HG02610 (cell line): ENCODE data around the gene LITAF.

Experiments used
- ATAC-seq: cut with Tn5 transposase; IDR thresholded peaks from one replicate; pipeline ENCODE4 v1.9.1; 2021; ENCODE audit warnings: mild to moderate bottlenecking, moderate library complexity; ENCODE audit not compliant: unreplicated experiment

The LITAF gene

DNA sequence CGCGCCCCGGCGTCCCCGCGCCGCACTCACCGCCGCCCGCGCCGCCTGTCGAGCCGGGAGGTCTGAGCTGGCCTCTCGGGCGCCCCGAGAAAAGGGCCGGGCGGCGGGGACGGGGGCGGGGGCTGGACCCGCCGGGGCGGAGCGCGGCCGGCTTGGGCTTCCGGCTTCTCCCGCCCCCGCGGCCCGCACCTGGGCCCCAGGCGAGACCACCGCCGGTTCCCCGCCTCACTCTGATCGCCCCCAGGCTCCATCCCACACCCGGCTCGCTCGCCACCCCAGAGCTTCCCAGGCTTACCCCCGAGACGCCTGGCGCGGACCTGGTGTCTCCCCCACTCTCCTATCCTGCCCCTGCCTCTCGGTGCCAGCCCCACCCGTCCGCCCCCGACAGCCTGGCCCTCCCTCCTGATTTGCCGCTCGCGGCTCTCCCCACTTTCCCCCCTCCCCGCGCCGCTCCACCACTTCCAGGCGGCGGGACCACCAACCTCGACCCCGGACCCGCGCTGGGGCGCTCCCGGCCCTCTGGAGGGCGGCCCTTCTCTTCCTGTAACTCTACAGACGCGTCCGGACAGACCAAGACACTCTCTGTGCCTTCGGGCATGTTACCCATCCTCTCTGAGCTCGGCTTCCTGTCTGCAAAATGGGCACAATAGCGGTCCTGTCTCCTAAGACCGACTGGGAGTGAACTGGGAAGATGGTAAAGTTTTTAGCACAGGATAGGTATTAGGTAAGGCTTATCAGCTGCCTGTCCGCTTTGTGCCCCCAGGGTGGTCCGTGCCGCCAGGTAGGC, at the start of gene LITAF:
TSS of gene LITAF (minus strand) at position 64 of the 787 bp plus-strand sequence. CDS start 30,189 bp downstream, outside the sequence.
- ATAC-seq = peak; percentile 49

DNA sequence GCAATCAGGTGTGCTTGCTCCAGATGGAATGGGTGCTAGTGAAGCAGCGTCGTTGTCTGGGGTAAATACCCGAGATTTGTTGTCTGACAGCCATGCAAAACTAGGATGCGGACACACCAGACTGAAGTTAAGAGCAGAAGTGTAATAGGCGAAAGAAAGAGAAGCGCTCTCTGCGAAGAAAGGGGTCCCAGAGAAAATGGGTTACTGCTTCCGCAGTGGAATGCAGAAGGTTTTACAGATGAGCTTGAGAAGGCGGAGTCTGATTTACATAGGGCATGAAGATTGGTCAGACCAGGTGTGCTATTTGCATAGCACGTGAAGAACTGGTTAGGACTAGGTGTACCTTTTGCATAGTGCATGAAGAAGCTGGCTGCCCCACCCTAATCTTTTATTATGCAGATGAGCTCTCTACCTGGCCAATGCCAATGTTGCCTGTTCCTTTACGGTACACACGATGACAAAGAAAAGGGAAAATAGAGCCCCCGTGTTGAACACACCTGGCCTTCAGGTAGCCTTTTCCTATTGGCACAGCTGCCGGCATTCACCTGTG, 49.5 kb upstream of the LITAF start:
- no peak for ATAC-seq

DNA sequence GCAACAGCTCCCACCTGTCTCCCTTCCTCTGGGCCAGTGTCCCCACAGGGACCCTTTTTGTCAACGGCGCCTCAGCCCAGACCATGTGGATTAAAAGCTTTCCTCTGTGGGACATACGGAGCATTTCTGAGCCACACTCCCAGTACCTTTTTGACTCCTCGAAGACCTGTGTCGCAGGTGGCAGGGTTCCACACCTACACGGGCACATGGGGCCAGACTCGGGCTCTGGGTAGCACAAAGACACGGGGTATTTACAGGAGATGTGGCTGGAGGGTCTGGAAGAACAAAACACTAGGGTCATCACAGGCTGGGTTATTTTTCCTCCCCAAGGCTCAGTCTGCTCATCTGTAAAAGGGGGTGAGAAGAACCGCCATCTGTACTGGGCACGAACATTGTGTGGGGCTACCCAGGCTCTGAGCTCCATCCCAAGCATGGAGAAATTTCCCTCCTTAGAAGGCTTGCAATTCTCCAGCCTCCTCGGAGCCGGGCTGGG, 49.0 kb upstream of the LITAF start:
- no peak for ATAC-seq

DNA sequence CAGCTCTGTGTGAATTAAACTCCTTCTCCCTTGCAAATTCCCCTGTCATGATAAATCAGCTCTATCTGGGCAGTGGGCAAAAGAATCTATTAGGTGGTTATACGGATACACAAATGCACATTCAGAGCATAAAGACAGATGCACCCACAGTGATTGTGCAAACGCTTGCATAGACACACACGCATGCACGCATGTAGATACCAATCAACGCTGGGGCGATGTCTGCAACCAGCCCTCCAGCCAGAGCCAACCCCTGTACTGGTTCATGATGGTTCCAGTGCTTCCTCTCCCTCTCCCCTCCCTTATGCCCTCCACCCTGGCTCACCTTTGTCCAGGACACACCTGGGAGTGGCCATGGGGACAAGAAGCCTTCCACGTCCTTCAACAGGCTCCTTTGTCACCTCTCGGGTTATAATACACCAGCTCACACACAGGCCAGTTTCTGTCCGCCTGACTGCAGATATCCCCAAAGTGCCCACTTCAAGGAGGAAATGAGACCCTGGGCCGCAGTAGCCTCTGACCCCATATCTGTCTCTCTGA, 48.5 kb upstream of the LITAF start:
- ATAC-seq = no peak

DNA sequence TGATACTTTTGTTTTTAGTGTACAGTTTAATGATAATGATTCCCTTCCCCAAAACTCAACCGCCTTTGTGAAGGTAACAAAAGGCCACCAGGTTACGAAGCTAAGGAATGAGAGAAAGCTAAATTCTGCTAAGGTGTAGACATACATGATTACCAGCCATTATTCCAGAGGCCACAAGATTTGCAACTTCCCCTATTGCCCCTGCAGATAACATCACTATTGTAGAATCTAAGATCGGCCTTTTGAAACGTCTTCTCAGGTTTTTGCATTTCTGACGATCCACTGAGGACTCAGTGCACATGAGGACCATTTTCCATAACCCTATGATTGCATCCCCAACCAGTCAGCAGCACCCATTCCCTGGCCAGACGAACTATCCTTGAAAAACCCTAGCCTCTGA, 47.6 kb upstream of the LITAF start:
- ATAC-seq = no peak

DNA sequence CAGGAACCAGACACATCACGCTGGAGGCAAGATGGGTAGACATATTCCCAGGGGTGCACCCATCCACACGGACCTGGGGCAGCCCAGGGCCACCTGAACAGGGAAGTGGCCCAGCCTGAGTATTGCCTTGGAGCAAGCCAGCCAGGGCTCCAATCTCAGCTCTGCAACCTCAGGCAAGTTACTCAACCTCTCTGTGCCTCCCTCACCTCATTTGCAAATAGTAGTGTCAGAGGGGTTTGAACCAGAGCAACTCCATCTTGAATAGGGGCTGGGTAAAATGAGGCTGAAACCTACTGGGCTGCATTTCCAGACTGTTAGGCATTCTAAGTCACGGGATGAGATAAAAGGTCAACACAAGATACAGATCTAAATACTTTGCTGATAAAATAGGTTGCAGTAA, 46.4 kb upstream of the LITAF start:
- ATAC-seq = no peak

DNA sequence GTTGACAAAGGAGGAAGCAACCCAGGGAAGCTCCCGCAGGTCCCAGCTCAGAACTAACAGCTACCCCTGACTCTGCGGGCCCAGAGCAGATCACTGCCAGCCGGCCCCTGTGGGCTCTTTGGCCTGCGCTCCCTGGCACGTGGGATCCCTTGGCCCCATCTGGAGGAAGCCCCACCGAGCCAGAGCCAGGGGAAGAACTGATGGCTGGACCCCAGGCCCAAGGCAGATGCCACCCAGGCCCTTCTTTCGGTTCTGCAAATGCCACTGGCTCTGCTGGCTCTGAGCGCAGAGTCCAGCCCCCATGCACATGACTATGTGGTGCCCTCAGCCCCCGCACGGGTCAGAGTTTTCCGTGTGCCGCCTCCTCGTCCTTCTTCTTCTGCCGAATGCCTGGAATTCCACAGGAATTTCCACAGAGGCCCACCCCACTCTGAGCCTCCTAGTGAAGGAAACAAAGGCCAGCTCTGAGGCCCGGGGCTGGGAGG, 45.8 kb upstream of the LITAF start:
- no peak for ATAC-seq

DNA sequence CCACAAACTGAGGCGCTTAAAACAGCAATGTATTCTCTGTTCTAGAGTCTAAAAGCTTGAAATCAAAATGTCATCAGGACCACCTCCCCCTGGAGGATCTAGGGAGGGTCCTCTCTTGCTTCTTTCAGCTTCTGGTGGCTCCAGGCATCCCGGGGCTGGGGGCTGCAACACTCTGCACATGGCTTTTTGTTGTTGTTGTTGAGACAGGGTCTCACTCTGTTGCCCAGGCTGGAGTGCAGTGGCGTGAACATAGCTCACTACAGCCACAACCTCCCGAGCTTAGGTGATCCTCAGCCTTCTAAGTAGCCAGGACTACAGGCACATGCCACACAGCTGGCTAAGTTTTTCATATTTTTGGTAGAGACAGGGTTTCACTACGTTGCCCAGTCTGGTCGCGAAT, 44.5 kb upstream of the LITAF start:
- ATAC-seq = no peak

DNA sequence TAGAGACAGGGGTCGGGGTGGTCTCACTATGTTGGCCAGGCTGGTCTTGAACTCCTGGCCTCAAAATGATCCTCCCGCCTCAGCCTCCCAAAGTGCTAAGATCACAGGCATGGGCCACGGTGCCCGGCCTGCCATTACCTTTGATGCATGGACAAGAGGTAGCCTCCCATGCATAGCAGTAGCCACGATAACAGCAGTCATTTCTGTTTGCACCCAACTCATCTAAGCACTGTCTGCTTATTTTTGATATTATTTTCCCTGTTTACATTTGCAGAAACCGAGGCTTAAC, 44.0 kb upstream of the LITAF start:
- no peak for ATAC-seq

DNA sequence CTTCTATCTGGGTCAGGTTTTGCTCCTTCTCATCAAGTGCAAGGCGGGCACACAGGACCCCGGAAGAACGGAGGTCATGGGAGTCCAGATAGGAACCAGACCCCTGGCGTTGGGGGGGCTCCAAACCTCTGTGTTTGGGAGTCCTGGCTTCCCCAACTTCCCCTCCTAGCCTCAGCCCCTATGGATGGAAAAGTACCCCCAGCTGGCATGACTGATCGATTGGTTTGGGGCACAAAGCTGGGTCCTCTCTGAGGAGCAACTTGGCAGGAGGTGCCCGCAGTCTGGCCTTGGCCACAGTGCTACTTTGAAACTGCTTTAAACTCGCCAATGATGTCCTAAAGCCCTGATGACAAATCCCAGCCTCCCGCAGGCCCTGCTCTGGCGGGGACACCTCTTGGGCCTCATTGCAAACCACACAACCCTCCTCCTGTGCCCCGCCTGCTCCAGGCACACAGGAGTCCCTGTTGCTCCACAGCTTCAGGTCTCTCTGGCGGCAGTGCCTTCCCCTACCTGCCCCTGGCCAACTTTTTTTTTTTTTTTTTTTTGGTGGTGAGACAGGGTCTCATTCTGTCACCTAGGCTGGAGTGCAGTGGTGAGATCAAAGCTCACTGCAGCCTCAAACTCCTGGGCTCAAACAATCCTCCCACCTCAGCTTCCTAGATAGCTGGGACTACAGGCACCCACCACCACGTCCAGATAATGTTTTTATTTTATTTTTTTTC, 43.5 kb upstream of the LITAF start:
- no peak for ATAC-seq

DNA sequence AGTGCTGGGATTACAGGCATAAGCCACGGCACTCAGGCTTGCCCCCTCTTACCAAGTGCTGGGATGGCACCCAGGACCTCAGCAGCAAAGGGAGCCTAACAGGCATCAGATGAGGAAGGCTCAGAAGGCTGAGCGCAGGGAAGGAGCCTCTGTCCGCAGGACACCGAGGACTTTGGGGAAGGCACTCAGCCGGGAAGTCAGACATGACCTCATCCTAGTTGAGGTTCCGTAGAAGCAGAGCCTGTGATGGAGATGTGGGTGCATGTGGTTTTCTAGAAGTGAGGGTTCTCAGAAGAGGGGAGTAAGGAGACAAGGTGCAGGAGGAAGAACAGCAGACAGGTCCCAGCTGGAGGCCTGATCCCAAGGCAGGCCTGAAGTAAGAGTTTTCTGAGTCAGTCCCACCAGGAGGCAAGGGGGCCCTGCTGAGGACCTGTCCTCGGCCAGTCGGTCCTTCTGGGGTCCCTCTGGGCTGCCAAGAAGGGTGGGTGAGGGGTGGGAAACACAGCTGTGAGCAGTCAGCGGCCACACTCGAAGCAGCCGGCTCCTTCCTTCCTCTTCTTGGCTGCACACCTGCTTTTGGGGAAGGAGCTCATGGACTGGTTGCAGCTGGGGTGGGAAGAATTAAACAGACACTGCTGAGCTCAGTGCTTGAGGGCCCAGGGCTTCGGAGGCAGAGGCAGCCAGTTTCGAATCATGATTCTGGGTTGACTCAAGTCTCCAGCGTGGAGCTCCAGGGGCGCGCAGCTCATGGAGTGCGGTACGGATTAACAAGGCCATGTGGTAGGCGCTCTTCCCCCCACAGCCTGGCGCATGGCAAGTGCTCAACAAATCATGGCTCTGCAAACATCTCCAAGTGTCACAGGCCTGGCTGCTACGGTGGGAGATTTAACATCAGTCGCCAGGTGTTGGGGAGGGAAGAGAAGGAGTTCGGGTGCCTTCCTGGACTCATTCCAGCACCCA, 42.6 kb upstream of the LITAF start:
- ATAC-seq = no peak

DNA sequence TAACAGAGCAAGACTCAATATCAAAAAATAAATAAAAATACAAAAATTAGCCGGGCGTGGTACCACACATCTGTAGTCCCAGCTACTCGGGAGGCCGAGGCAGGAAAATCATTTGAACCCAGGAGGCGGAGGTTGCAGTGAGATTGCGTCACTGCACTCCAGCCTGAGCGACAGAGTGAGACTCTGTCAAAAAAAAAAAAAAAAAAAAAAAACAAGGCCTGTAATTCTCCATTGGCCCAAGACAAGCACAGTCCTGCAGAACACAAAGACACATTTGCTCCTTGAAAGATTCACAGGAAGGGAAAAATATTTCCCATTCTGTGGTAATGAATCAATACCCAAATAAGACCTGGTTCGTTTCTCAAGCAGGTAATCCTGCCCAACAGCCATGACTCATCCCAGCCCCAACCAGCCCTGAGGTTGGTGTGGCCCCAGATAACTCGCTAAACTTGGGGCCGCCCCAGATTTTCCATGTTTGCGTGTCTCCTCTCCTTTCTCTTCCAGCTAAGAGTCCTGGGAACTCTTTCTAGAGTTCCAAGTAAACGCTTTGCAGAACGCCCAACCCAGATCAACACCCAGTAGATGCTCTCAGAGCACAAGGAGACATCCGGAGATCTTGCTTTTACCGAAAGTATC, 41.2 kb upstream of the LITAF start:
- no peak for ATAC-seq

DNA sequence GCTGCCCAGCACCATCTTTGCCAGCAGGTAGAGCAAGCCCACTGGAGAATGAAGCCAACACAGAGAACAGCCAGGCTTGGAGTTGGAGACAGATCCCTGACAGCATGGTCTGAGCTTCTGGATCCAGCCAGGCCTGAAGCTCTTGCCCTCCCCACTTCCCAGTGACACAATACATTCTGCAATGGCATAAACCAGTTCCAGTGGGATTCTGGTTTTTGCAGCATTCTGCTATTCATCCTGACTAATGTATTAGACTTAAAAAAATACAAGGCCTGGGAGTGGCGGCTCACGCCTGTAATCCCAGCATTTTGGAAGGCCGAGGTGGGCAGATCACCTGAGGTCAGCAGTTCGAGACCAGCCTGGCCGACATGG, 40.6 kb upstream of the LITAF start:
- ATAC-seq = no peak

DNA sequence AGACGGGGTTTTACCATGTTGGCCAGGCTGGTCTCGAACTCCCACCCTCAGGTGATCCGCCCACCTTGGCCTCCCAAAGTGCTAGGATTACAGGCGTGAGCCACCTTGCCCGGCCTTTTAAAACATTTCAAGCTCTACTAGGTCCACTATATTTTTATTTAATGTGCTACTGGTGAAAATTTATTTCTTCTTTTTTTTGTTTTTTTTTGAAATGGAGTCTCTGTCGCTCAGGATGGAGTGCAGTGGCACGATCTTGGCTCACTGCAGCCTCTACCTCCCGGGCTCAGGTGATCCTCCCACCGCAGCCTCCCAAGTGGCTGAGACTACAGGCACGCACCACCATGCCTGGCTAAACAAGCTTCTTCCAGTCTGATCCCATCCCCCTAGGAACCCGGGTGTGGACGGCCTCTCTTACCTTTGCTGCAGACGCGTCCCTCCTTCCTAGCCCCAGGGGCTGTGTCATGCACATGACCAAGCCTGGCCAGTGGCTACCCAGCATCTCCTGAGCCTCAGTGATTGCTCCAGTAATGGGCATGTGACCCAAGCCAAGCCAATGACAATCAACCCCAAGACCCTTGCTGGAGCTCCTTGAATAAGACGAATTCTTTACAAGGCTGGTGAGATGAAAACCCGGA, 40.1 kb upstream of the LITAF start:
- no peak for ATAC-seq

DNA sequence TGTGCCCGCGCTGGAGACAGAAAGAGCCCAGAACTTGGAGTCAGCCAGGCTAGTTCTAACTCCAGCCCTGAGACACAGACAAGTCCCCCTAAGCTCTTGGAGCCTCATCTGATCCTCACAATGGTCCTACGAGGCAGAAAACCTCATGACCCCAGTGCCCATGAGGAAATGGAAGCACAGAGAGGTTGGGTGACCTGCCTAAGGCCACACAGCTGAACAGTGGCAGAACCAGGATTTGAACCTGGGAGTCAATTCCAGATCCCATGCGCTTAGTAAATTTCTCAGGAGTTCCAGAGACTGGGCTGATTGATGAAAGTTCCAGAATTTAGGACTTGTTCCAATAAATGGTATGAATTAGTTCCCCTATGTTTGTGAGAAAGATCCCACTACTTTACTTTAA, 39.0 kb upstream of the LITAF start:
- ATAC-seq = no peak

DNA sequence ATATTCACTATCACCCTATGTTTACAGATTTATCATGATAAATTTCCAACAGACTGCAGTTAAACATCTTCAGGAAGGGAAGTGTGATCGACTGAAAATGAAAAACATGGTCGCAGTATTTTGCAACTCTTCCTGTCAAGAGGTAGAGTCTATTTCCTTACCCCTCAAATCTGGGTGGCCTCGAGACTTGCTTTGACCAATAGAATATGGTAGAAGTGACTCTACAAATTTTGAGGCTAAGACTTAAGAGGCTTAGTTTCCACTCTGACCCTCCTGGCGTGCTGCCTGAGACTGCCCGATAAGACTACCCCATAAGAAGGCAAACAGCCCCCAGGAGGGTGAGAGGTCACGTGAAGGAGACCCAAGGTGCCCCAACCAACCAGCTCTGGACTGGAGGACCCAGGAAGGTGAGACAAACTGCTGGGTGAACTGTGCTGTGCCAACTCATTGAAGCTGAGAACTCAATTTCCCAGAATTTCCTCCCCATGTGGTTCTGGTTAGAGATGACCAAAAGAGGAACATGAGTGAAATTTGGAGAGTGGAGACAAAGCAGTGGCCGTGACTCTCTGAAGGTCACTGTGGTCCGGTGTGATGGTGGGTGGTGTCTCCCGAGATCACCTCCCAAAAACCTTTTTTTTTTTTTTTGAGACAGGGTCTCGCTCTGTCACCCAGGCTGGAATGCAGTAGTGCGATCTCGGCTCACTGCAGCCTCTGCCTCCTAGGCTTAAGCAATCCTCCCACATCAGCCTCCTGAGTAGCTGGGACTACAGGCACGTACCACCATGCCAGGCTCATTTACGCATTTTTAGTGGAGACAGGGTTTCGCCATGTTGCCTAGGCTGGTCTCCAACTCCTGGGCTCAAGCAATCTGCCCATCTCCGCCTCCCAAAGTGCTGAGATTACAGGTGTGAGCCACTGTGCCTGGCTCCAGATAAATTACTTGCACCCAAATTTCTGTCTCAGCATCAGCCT, 38.2 kb upstream of the LITAF start:
- ATAC-seq = no peak

DNA sequence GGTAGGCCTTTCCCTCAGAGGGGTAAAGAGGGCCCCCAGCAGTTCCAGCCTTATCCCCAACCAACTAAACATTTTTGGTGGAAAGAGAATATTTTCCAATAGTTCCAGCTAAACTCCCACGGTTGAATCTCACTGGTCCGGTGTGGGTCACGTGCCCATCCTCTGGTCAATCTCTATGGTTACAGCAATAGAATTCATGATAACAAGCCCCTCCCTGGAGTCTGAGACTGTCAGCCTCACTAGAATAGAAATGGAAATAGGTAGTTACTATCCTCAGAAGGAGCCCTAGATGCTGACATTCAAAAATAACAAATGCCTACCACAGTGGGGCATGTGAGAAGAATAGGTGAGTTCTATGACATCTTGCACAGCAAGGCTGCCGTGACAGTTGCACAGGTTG, 37.5 kb upstream of the LITAF start:
- no peak for ATAC-seq

DNA sequence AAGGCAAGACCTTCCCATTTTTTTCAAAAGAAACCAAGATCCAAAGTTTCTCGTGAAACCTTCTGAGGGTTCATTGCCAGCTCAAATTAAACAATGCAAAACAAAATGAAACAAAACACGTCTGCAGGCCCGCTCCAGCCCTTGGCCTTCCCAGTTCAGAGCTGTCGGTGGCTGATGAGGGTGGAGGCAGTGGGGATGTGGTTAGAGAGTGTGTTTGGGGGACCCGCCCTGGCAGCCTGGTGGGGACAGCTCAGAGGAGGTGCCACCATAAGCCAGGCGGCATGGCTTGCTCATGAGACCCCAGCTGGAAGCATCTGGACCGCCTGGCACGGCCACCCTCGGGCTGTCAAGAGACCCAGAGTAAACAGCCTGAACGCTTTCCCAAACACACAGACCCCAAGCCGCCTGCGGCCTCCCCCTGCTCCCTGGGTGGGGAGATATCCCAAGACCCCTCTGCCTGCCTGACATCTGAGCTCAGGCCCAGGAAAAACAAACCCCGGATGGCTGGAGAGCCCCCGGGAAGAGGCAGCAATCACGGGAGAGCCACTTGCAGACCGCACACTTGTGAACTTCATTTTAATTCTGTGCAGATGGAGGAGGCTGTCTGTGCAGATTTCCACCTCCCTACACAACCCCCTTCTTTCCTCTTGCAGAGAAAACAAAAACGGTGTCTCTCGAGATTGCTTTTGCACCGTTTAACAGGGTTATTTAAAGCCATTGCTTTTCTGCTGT, 35.4 kb upstream of the LITAF start:
- no peak for ATAC-seq
